ENCODE data around the gene PSMA6.
"Not testable (repeated sequence)": the region's sequence is repeated elsewhere in the genome, so short reads cannot be mapped to it uniquely, and the experiment has no call there.

GRCh38 chr14:35254034-35254622, 38.1 kb upstream of the PSMA6 start:
- TF ChIP-seq CTCF (IDR thresholded peaks at IDR 0.05); SP1 (CRISPR knock-in tag; conservative IDR thresholded peaks at IDR 0.05); MAX (CRISPR knock-in tag; IDR thresholded peaks at IDR 0.05); FOXK1 (CRISPR knock-in tag; IDR thresholded peaks at IDR 0.05); CREB1 (CRISPR knock-in tag; IDR thresholded peaks at IDR 0.05); JUN (CRISPR knock-in tag; IDR thresholded peaks at IDR 0.05): not testable (repeated sequence)
